ENCODE data around the gene SPRN.

GRCh38 chr10:133444342-133445267 is 20.2 kb upstream of the SPRN start:
- no peak for TF ChIP-seq REST (IDR thresholded peaks at IDR 0.05; ENCODE audit: insufficient read depth in 1 of 2, low read depth in 2 of 2, low read length in 2 of 2)
- no peak for TF ChIP-seq POLR2AphosphoS5 (IDR thresholded peaks at IDR 0.05; ENCODE audit: low read depth, low read length)
